Peyer's patch (tissue), 4 donors: Measurements from ENCODE around the gene CYP2F1.

ENCODE experiments used
- CTCF ChIP-seq, 6 experiments: fragments of 450-650 bp in 4 of 6; fragments of 200-600 bp in 2 of 6; sonication (generic) in 1 of 6; IDR thresholded peaks; one replicate each; pipeline ENCODE4 v1.5.1; 2017 to 2019; ENCODE audit warnings: antibody characterized with exemption in 6 of 6, mild to moderate bottlenecking in 3 of 6, moderate library complexity in 1 of 6
- POLR2A ChIP-seq, 2 donors: fragments of 450-650 bp; IDR thresholded peaks; one replicate each; pipeline ENCODE4 v1.5.1; 2017; ENCODE audit warnings: antibody characterized with exemption in 2 of 2, mild to moderate bottlenecking in 2 of 2, moderate library complexity in 2 of 2

GRCh38 chr19:41134616-41135015 is 20.4 kb downstream of the CYP2F1 start:
- no peak for TF ChIP-seq CTCF (IDR thresholded peaks at IDR 0.05)
- TF ChIP-seq POLR2A (IDR thresholded peaks at IDR 0.05), result no peak
